AG09319 (cell line): ENCODE measurements around the gene RETNLB.

Experiments used
- DNase-seq: peaks from one replicate; pipeline ENCODE4 v3.0.0-alpha.2; 2010; ENCODE audit warnings: low read depth; ENCODE audit errors: extremely low read depth
- TF ChIP-seq, protein P1 (sequence below): IDR thresholded peaks from 2 replicates; pipeline ENCODE4 v1.5.1; 2011; ENCODE audit warnings: low read depth, mild to moderate bottlenecking, inconsistent platforms, low read length, moderate library complexity

Gene RETNLB

GRCh38 chr3:108757404-108757982, at the start of gene RETNLB:
RETNLB (minus strand) TSS chr3:108757410; CDS start chr3:108757185, 225 bp downstream.
- TF ChIP-seq, protein P1, sequence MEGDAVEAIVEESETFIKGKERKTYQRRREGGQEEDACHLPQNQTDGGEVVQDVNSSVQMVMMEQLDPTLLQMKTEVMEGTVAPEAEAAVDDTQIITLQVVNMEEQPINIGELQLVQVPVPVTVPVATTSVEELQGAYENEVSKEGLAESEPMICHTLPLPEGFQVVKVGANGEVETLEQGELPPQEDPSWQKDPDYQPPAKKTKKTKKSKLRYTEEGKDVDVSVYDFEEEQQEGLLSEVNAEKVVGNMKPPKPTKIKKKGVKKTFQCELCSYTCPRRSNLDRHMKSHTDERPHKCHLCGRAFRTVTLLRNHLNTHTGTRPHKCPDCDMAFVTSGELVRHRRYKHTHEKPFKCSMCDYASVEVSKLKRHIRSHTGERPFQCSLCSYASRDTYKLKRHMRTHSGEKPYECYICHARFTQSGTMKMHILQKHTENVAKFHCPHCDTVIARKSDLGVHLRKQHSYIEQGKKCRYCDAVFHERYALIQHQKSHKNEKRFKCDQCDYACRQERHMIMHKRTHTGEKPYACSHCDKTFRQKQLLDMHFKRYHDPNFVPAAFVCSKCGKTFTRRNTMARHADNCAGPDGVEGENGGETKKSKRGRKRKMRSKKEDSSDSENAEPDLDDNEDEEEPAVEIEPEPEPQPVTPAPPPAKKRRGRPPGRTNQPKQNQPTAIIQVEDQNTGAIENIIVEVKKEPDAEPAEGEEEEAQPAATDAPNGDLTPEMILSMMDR = no peak
- no peak for DNase-seq

DNA sequence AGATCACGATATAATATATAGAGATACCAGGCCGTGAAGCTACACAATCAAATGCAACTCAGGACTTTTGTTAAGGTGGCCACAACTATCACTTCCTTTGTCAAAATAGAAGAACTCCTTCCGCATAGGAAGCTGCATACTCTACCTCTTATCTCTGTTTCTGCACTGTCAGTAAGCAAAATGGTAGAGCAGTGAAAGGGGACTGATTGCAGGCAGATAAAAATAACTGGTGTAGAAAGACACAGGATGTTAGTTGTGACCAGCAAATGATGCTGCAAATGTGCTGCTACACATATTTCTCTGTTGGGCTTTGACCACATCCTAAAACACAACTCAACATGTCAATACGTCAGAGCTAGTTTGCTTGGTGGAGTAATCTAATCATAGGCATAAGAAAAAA, 49.1 kb upstream of the RETNLB start:
- TF ChIP-seq, protein P1 = no peak
- DNase-seq = no peak

DNA sequence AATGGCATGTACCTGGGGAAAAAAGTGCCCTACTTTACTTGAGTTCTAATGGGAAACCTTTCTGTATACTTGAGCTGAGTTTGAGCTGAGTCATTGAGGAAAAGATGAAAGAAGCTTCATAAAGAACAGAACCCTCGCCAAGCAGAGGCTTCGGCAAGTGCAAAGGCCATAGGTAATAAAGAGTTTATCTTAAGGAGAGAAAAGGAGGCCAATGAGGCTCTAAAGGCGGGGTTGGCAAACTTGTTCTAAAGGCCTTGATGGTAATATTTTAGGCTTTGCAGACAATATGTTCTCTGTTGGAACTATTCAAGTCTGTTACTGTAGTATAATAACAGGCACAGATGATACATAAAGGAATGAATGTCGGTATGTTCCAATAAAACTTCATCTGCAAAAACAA, 47.8 kb upstream of the RETNLB start:
- DNase-seq = no peak
- TF ChIP-seq, protein P1 = no peak

- TF ChIP-seq, protein P1 = no peak
- no peak for DNase-seq
Observed at GRCh38 chr3:108804437-108804836, 47.2 kb upstream of the RETNLB start.

GRCh38 chr3:108791473-108791872, 34.3 kb upstream of the RETNLB start:
- no peak for DNase-seq
- TF ChIP-seq, protein P1 = no peak

- TF ChIP-seq, protein P1 = no peak
- DNase-seq = no peak
Observed at GRCh38 chr3:108780235-108780634, 23.0 kb upstream of the RETNLB start.

DNA sequence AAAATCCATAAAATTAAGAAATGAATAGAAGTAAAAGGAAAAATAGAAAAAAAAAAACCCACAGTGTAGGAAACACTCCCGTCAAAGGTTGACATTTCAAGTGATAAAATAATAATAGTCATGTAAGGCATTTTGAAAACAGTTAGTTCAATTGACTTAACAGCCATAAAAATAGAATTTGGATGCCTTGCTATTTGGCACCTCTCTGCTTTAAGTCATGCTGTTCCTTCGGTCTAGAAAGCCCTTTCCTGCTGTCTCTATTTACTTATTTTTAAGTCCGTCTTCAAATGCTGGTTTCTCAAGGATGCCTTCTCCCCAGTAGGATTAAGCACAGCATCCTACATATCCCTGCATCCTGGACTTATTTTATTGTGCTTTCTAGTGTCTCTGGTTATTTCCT, 22.3 kb upstream of the RETNLB start:
- DNase-seq = no peak
- TF ChIP-seq, protein P1 = no peak
